Erythroblast (primary cell): ENCODE measurements around the gene CREBL2.

ENCODE experiments used
- GATA1 ChIP-seq: IDR thresholded peaks from 2 replicates; pipeline ENCODE4 v1.6.1; 2011; ENCODE audit warnings: low read depth, mild to moderate bottlenecking, control low read depth, low read length, moderate library complexity
- POLR2A ChIP-seq: IDR thresholded peaks from 2 replicates; pipeline ENCODE4 v1.6.1; 2011; ENCODE audit warnings: mild to moderate bottlenecking, low read length

GRCh38 chr12:12668005-12668404 lies 56.3 kb downstream of the CREBL2 start:
- TF ChIP-seq POLR2A (no peak), GATA1 (no peak)
